ENCODE results near the gene SNX20. TPM values are rescaled to one million over a fixed set of nuclear protein-coding genes. Genes with fewer than 3 reads are reported as not detected.

Gene SNX20
- total RNA-seq, 1 donor from 2014 or later = not detected

DNA sequence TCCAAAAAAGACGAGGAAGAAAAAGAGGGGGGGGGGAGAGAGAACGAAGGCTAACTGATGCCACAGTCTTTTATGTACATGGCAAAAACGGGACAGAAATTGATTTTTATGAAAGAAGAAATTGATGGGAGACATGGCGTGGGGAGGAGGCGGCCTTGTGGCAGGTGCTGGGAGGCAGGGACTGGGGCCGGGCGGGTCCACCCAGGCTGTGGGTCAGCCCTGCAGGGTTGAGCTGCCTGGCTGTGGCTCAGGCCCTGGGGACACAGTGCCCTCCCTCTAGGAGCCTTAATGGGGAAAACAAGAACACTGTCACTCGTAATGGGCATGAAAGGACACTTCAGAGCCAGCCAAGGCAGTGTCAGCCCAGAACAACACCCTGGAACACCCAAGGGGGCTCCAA, 34.8 kb downstream of the SNX20 start:
- DNase-seq (ENCODE audit: extremely low spot score, unreplicated experiment) = no peak
- H3K4me3 Mint-ChIP-seq = peak overlapping the region; percentile 44
- no peaks in the 10 kb centered on the region for H3K27me3 Mint-ChIP-seq
- H3K27ac Mint-ChIP-seq = peak overlapping the region; percentile 44
- TF ChIP-seq, protein P1, sequence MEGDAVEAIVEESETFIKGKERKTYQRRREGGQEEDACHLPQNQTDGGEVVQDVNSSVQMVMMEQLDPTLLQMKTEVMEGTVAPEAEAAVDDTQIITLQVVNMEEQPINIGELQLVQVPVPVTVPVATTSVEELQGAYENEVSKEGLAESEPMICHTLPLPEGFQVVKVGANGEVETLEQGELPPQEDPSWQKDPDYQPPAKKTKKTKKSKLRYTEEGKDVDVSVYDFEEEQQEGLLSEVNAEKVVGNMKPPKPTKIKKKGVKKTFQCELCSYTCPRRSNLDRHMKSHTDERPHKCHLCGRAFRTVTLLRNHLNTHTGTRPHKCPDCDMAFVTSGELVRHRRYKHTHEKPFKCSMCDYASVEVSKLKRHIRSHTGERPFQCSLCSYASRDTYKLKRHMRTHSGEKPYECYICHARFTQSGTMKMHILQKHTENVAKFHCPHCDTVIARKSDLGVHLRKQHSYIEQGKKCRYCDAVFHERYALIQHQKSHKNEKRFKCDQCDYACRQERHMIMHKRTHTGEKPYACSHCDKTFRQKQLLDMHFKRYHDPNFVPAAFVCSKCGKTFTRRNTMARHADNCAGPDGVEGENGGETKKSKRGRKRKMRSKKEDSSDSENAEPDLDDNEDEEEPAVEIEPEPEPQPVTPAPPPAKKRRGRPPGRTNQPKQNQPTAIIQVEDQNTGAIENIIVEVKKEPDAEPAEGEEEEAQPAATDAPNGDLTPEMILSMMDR (conservative IDR thresholded peaks at IDR 0.05) = no peak
- peaks cover 14% of the 10 kb centered on the region for H3K36me3 Mint-ChIP-seq
- peaks cover 9% of the 10 kb centered on the region for H3K9me3 Mint-ChIP-seq
- peaks cover 21% of the 10 kb centered on the region for H3K4me1 Mint-ChIP-seq (ENCODE audit: unreplicated experiment)

DNA sequence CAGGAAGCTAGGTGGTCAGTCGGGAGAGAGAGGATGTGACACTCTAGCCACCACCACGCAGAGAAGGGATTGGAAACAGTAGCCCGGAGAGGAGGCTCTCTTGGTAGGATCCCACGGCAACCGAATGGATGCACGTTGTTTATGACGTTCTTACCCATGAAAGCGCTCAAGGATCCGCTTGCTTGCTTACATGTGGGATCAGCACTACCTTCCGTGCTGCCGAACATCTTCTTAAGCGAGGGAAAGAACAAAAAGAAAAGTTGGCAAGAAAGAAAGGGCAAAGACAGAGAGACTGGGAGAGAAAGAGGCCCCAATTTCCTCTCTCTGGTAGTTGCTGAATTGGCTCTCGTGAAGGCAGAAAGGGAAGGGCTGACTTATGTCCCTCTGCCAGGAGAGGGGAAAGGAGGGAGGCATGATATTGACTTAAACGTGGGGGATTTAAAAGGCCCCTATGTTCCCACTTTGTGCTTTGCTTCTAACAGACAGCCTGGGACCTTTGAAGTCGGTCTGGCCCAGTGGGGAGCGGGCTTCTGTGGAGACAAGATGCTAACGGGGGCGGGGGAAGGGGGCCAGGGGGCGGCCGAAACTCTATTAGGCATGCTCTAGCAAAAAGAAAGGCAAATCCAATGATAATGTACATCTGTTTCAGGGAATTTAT, 35.4 kb downstream of the SNX20 start:
- Mint-ChIP-seq H3K27ac (peak overlapping the region; percentile 44), H3K4me1 (ENCODE audit: unreplicated experiment) (peaks cover 21% of the 10 kb centered on the region), H3K27me3 (no peaks in the 10 kb centered on the region), H3K9me3 (peaks cover 9% of the 10 kb centered on the region), H3K4me3 (peak overlapping the region; percentile 44), H3K36me3 (peaks cover 14% of the 10 kb centered on the region)
- no peak for DNase-seq (ENCODE audit: extremely low spot score, unreplicated experiment)
- TF ChIP-seq, protein P1 (conservative IDR thresholded peaks at IDR 0.05) = no peak

DNA sequence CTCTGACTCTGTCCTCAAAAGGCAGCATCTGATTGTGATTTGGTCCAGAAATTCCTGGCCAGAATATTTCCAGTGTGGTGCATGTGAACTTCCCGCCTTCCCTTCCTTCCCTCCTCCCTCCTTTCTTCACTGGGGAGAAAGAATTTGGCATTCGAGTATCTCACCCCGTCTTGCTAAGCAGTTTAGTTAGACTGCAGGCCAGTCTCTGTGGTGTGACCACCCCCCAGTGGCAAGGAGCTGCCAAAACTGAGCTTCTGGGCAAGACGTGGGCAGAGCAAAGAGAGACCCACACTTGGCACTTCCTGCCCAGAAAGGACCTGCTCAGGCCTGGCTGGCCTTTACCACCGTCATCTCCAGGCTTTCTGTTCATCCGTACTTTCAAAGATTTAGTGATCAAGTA, 36.4 kb downstream of the SNX20 start:
- no peak for DNase-seq (ENCODE audit: extremely low spot score, unreplicated experiment)
- Mint-ChIP-seq H3K4me1 (ENCODE audit: unreplicated experiment) (peaks cover 21% of the 10 kb centered on the region), H3K9me3 (peaks cover 9% of the 10 kb centered on the region), H3K36me3 (peaks cover 14% of the 10 kb centered on the region), H3K4me3 (no peak overlapping the region), H3K27ac (peak overlapping the region; percentile 44), H3K27me3 (no peaks in the 10 kb centered on the region)
- TF ChIP-seq, protein P1 (conservative IDR thresholded peaks at IDR 0.05) = peak; percentile 57

DNA sequence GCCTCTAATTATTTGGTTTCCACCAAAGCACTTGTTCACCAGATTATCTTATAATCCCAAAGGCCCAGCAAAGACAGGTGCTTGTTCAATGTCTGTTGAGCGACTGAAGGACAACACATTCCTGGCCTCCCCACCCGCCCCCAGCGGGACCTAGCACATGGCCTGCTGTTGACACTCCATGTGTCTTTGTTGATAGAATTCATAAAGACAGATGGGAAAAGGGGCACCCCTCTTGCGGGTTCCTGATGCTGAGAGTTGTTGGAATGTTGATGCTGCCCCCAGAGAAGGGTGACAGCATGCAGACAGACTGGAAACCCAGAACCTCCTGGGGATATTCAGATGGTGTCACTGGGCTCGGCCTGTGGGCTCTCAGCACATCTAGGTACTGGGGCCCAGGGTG, 36.9 kb downstream of the SNX20 start:
- peaks cover 9% of the 10 kb centered on the region for H3K9me3 Mint-ChIP-seq
- H3K4me3 Mint-ChIP-seq = no peak overlapping the region
- no peak for DNase-seq (ENCODE audit: extremely low spot score, unreplicated experiment)
- H3K4me1 Mint-ChIP-seq (ENCODE audit: unreplicated experiment) = peaks cover 21% of the 10 kb centered on the region
- H3K36me3 Mint-ChIP-seq = peaks cover 12% of the 10 kb centered on the region
- no peaks in the 10 kb centered on the region for H3K27me3 Mint-ChIP-seq
- TF ChIP-seq, protein P1 (conservative IDR thresholded peaks at IDR 0.05) = no peak
- H3K27ac Mint-ChIP-seq = no peak overlapping the region

DNA sequence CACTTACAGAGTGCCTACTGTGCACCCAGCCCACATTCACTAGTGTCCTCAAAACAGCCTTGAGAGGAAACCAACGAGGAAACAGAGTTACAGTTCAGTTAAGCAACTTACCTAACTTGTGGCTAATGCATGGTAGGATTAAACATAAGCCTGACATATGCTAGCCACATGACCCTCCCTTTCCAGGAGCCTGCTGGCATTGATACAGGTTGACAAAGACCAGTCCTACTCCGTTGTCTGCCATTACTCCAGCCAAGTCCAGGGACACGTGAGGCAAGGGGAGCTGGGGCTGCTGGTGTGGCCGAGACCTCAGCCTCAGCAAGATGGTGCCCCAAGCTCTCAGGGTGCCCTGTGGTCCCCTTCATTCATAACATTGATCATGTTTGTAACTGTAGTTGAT, 37.9 kb downstream of the SNX20 start:
- DNase-seq (ENCODE audit: extremely low spot score, unreplicated experiment) = no peak
- Mint-ChIP-seq H3K9me3 (peaks cover 4% of the 10 kb centered on the region), H3K4me1 (ENCODE audit: unreplicated experiment) (peaks cover 21% of the 10 kb centered on the region), H3K27ac (no peak overlapping the region), H3K36me3 (peaks cover 6% of the 10 kb centered on the region), H3K4me3 (no peak overlapping the region), H3K27me3 (no peaks in the 10 kb centered on the region)
- TF ChIP-seq, protein P1 (conservative IDR thresholded peaks at IDR 0.05) = no peak
